GM12878 (cell line): ENCODE results near the gene SLC24A3. TPM values are rescaled to one million over a fixed set of nuclear protein-coding genes. Genes with fewer than 3 reads are reported as not detected.

Source experiments
- ATAC-seq: fragments of 200-7000 bp; cut with Tn5 transposase; 3 replicates; pipeline ENCODE4 v1.9.1; 2020; ENCODE audit warnings: mild to moderate bottlenecking, moderate library complexity
- BruUV-seq: library from RNA; stranded (reverse); fragments of 400-500 nt; replicated peaks from 2 replicates; lab custom pipeline; 2021; lab: Mats Ljungman, UMichigan
- CTCF ChIA-PET: fragments of 300-600 bp; sonication (Branson Sonifier 250); formaldehyde crosslinking; extraction: SDS; loops from one replicate; lab custom pipeline; 2021; ENCODE audit warnings: inconsistent platforms; lab: Yijun Ruan, JAX
- POLR2A ChIA-PET: fragments of 350-600 bp; formaldehyde crosslinking; extraction: SDS; loops from one replicate; lab custom pipeline; 2021; ENCODE audit warnings: inconsistent platforms; lab: Charles Lee
- RAD21 ChIA-PET: fragments of 300-600 bp; sonication (Branson Sonifier 250); formaldehyde crosslinking; loops from one replicate; lab custom pipeline; 2023; ENCODE audit warnings: antibody characterized with exemption; ENCODE audit not compliant: unreplicated experiment; lab: Charles Lee
- SMC1A ChIA-PET: fragments of 300-600 bp; sonication (Branson Sonifier 250); formaldehyde crosslinking; loops from one replicate; lab custom pipeline; 2023; ENCODE audit not compliant: unreplicated experiment, uncharacterized antibody; lab: Charles Lee
- DNase-seq: peaks from one replicate; pipeline ENCODE4 v3.0.0-alpha.2; 2011; ENCODE audit warnings: low read depth, low spot score
- FAIRE-seq: peaks from 3 replicates; lab custom pipeline; 2011; peaks lifted over from hg19 to GRCh38; lab: Jason Lieb, UNC
- H2AFZ ChIP-seq: 2 replicates; pipeline ENCODE4 v1.6.0; 2011; ENCODE audit warnings: low read depth, low read length, control low read depth; ENCODE audit not compliant: control insufficient read depth
- H3K27ac ChIP-seq: 2 replicates; pipeline ENCODE4 v1.5.1; 2011; ENCODE audit warnings: control low read depth; ENCODE audit not compliant: control insufficient read depth, insufficient read depth
- H3K27me3 ChIP-seq, 2 experiments: replicated peaks in 1 of 2; 2 replicates each; pipeline versions ENCODE4 v1.6.0 to v1.6.1; 2011; ENCODE audit warnings: low read length in 1 of 2; ENCODE audit not compliant: control insufficient read depth in 2 of 2, insufficient read depth in 2 of 2
- H3K36me3 ChIP-seq, 2 experiments: 2 replicates each; pipeline ENCODE4 v1.5.1; 2011; ENCODE audit warnings: low read length in 1 of 2; ENCODE audit not compliant: control insufficient read depth in 2 of 2, insufficient read depth in 2 of 2
- H3K4me1 ChIP-seq: 2 replicates; pipeline ENCODE4 v1.6.1; 2011; ENCODE audit warnings: mild to moderate bottlenecking, low read length, moderate library complexity, mixed read lengths; ENCODE audit not compliant: control insufficient read depth, insufficient read depth
- H3K4me2 ChIP-seq: 2 replicates; pipeline ENCODE4 v1.6.0; 2011; ENCODE audit warnings: control low read depth; ENCODE audit not compliant: control insufficient read depth, insufficient read depth
- H3K4me3 ChIP-seq: fragments of 200-600 bp; sonication (generic); 2 replicates; pipeline ENCODE4 v1.5.1; 2016
- H3K79me2 ChIP-seq: 2 replicates; pipeline ENCODE4 v1.6.0; 2011; ENCODE audit warnings: low read length; ENCODE audit not compliant: control insufficient read depth, insufficient read depth
- H3K9ac ChIP-seq: 2 replicates; pipeline ENCODE4 v1.8.0; 2011; ENCODE audit warnings: low read length, control low read depth, mixed read lengths; ENCODE audit not compliant: control insufficient read depth, insufficient read depth
- H3K9me3 ChIP-seq: replicated peaks from 3 replicates; pipeline ENCODE4 v1.5.1; 2011; ENCODE audit warnings: mild to moderate bottlenecking, low read length; ENCODE audit not compliant: control insufficient read depth, insufficient read depth
- H4K20me1 ChIP-seq: 2 replicates; pipeline ENCODE4 v1.6.0; 2011; ENCODE audit not compliant: control insufficient read depth, insufficient read depth
- ESRRA ChIP-seq: IDR thresholded peaks from 2 replicates; pipeline ENCODE4 v1.6.1; 2012; ENCODE audit warnings: mild to moderate bottlenecking, low read length, improper control_type of control experiment
- FOXK2 ChIP-seq: fragments of 450-650 bp; IDR thresholded peaks from 2 replicates; pipeline ENCODE4 v1.6.1; 2017; ENCODE audit warnings: mild to moderate bottlenecking, moderate library complexity
- GABPA ChIP-seq: IDR thresholded peaks from 2 replicates; pipeline ENCODE4 v1.6.1; 2014; ENCODE audit warnings: antibody characterized with exemption, low read depth, mild to moderate bottlenecking, inconsistent platforms
- GATAD2B ChIP-seq: fragments of 450-650 bp; conservative IDR thresholded peaks from 2 replicates; pipeline ENCODE4 v1.6.1; 2017; ENCODE audit warnings: low read depth, mild to moderate bottlenecking, moderate library complexity
- IRF4 ChIP-seq: IDR thresholded peaks from 2 replicates; pipeline ENCODE4 v1.6.1; 2011; ENCODE audit warnings: low read depth, low read length
- MTA3 ChIP-seq: IDR thresholded peaks from 2 replicates; pipeline ENCODE4 v1.6.1; 2012; ENCODE audit warnings: low read length, inconsistent platforms, borderline replicate concordance
- PBX3 ChIP-seq: IDR thresholded peaks from 2 replicates; pipeline ENCODE4 v1.6.1; 2011; ENCODE audit warnings: mild to moderate bottlenecking, low read depth, low read length, moderate library complexity; ENCODE audit not compliant: insufficient replicate concordance
- POLR2AphosphoS2 ChIP-seq: IDR thresholded peaks from 2 replicates; pipeline ENCODE4 v1.6.1; 2011; ENCODE audit warnings: low read depth, mild to moderate bottlenecking, low read length, improper control_type of control experiment, moderate library complexity
- RAD51 ChIP-seq: fragments of 450-650 bp; IDR thresholded peaks from 2 replicates; pipeline ENCODE4 v1.6.1; 2016; ENCODE audit warnings: moderate library complexity, mild to moderate bottlenecking, inconsistent platforms
- ZBTB33 ChIP-seq: fragments of 450-650 bp; IDR thresholded peaks from 2 replicates; pipeline ENCODE4 v1.6.1; 2017; ENCODE audit warnings: mild to moderate bottlenecking
- ZZZ3 ChIP-seq: IDR thresholded peaks from 2 replicates; pipeline ENCODE4 v1.6.1; 2011; ENCODE audit warnings: low read depth; ENCODE audit not compliant: control insufficient read depth, insufficient read length
- WGBS: methylation state at CpG from one replicate; pipeline ENCODE4 v1.1.6; 2016; ENCODE audit warnings: low lambda C conversion rate; ENCODE audit not compliant: insufficient replicate concordance, insufficient coverage; ENCODE audit errors: missing lambda C conversion rate; 5-methylcytosine and 5-hydroxymethylcytosine counted together
- in situ Hi-C: fragments of 300-500 bp; cut with MboI; formaldehyde crosslinking; loops from 9 replicates; pipeline ENCODE4 v1.14.3; 2018; ENCODE audit warnings: mixed read lengths
- intact Hi-C: fragments of 100-400 bp; cut with micrococcal nuclease; formaldehyde crosslinking; loops from one replicate; pipeline ENCODE4 v1.14.2; 2022; ENCODE audit not compliant: unreplicated experiment
- polyA plus RNA-seq, 11 experiments: library from polyadenylated mRNA; depleted of rRNA in 4 of 11; unstranded in 6 of 11; stranded (reverse) in 5 of 11; fragments of >200 nt; fragmentation: Nextera tagmentation in 4 of 11; fragmentation: Illumina TruSeq in 1 of 11; extraction: Ambion mirVana in 4 of 11; extraction: Trizol in 1 of 11; gene quantifications; 1 replicate in 1 of 11; 2 replicates in 10 of 11; pipeline versions ENCODE4 v1.2.1 to v1.2.3, GENCODE V29; 2011 to 2016; ENCODE audit warnings: inconsistent platforms in 2 of 11, missing spikeins in 2 of 11, low read depth in 1 of 11
- total RNA-seq, 4 experiments: library from RNA; depleted of rRNA in 3 of 4; stranded (reverse); fragments of >200 nt in 3 of 4; fragmentation: Illumina TruSeq in 1 of 4; extraction: Trizol in 1 of 4; gene quantifications; 2 replicates each; pipeline versions ENCODE4 v1.2.1 to v1.2.3, GENCODE V29; 2013 to 2021

The SLC24A3 gene
- total and polyA plus RNA-seq, 10 of the 15 experiments (the other 5 are each of a cell fraction or from before 2014, with no cell fraction given), result 0.04 TPM; not detected in 9

DNA sequence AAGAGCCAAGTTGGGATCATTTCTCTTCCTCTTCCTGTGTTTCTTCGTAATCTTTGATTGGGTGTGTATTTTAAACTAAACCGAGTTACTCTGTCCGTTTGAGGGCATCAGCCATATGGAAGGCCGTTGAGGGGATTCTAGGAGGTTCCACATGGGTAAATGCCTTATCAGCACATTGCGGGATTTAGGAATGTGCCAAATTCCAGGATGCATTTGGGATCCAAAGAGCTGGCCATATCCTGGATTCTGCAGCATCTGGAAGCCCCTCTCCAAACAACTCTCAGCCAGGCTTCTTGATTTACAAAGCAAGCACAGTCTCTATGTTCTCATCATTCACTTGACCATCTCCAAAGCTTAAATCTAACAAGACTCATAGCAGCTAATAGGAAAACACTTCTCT is 478.0 kb downstream of the SLC24A3 start:
- TF ChIP-seq IRF4 (no peak), MTA3 (no peak), POLR2AphosphoS2 (no peak), GABPA (no peak), PBX3 (no peak), ZZZ3 (no peak), ESRRA (no peak), RAD51 (no peak), FOXK2 (no peak), GATAD2B (no peak), ZBTB33 (no peak)
- in situ Hi-C loops, result no loop called here
- intact Hi-C loops, result loop anchor here (10.0 kb wide), 1 partner anchor 194 kb away; no protein-coding TSS in a partner anchor
- Histone ChIP-seq H3K27me3 (peaks cover 0 to 2% of the 10 kb centered on the region in 2 experiments; a peak in 2 of 4 replicates), H3K79me2 (no peaks in the 10 kb centered on the region), H3K27ac (no peak overlapping the region), H4K20me1 (no peaks in the 10 kb centered on the region), H3K4me1 (no peaks in the 10 kb centered on the region), H3K9me3 (peaks cover 2% of the 10 kb centered on the region; the same call in 1 of the 3 replicates), H3K4me2 (no peak overlapping the region), H3K4me3 (no peak overlapping the region), H3K36me3 (no peaks in the 10 kb centered on the region), H2AFZ (no peak overlapping the region), H3K9ac (no peak overlapping the region)
- CTCF ChIA-PET, result interaction anchor here (0.6 to 1.6 kb wide), 2 partner anchors 81 to 292 kb away, joined by 3 to 4 read pairs; no protein-coding TSS in a partner anchor
- no peak for ATAC-seq
- BruUV-seq, result no TSS peak
- RAD21 ChIA-PET, result interaction anchor here (0.6 to 1.5 kb wide), 4 partner anchors 9 to 190 kb away, joined by 3 to 4 read pairs (median 4); no protein-coding TSS in a partner anchor
- SMC1A ChIA-PET, result interaction anchor here (1.6 kb wide), 2 partner anchors 15 to 47 kb away, joined by 5 to 6 read pairs; no protein-coding TSS in a partner anchor
- no peak for DNase-seq
- 8% methylated on average over 5 of the region's 5 CpGs for WGBS
- FAIRE-seq, result no peak
- POLR2A ChIA-PET, result no interaction called here
